Stimulated activated CD8-positive, alpha-beta memory T cell treated with anti-CD3 and anti-CD28 coated beads, Interleukin-4, amount 100 ng/mL, for 1 hour (primary cell): ENCODE data around the gene OR7A5.
"Not testable (repeated sequence)": the region's sequence is repeated elsewhere in the genome, so short reads cannot be mapped to it uniquely, and the experiment has no call there.

Experiments used
- DNase-seq, 2 donors: peaks; one replicate each; pipeline ENCODE4 v3.0.0-alpha.2; 2020; ENCODE audit warnings: low read depth in 2 of 2, low spot score in 1 of 2

Gene OR7A5

DNA sequence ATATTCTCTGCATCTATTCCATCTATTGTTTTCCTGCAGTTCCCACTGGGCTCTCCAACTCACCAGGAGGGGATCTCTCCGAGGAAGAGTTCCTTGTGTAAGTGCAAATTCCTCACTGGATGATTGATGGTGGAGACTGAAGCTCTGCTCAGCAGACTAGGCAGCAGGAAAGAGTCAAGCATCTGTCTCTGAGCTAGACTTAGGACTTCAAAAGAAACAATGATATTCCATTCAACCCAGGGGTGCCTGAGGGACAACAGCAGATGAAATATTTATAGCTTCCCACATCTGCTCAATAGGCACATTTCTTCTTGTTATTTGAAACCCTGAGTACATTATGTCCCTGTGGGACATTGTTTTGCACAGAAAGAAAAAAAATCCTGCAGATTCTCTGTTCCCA, at the start of gene OR7A5, which contains the start of gene OR7C1:
Gene OR7A5 (minus strand): TSS at position 175 of the 400 bp plus-strand sequence. CDS start 6,944 bp downstream, outside the sequence.
Gene OR7C1 (minus strand): TSS at position 175 of the 400 bp plus-strand sequence. CDS start 35,049 bp downstream, outside the sequence.
- DNase-seq, result no peak

DNA sequence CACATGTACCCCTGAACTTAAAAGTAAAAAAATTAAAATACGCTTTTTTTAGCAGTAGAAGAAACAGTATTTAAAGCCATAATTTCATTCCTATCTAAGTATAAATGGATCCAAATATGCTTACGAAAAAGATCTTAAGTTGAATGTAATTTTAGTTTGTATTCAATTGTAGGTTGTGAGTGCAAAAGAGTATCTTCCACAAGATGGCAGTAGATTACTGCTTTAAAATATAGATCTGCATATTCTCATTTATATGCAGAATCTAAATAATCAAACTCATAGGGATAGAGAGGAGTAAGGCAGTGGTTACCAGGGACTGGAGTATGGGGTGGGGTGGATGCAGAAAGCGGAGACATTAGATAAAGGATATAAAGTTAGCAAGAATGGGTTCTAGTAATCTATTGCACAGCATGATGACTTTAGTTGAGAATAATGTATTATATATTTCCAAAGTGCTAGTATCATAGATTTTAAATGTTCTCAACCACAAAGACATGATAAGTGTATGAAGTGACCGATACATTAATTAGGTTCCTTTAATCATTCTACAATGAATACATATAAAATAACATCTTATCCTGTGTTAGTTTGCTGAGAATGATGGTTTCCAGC, 36.7 kb upstream of the OR7A5 start:
- no peak for DNase-seq

DNA sequence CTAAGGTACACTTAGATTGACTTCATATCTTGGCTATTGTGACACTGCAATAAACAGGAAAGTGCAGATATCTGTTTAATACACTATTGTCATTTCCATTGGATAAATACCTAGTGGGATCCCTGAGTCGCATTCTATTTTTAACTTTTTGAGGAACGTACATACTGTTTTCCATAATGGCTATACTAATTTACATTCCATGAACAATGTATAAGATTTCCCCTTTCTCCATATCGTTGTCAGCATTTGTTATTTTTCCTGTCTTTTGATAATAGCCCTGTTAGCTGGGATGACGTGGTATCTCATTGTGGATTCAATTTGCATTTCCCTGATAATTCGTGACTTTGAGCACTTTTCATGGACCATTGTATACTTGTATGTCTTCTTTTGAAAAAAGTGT, 33.5 kb upstream of the OR7A5 start:
- no peak for DNase-seq

- DNase-seq, result no peak
Observed at GRCh38 chr19:14848822-14849221, 13.8 kb upstream of the OR7A5 start, which contains the start of gene OR7A10. TSS of gene OR7A10 (minus strand) at chr19:14848922. CDS start at chr19:14841877, 7,045 bp downstream.

DNA sequence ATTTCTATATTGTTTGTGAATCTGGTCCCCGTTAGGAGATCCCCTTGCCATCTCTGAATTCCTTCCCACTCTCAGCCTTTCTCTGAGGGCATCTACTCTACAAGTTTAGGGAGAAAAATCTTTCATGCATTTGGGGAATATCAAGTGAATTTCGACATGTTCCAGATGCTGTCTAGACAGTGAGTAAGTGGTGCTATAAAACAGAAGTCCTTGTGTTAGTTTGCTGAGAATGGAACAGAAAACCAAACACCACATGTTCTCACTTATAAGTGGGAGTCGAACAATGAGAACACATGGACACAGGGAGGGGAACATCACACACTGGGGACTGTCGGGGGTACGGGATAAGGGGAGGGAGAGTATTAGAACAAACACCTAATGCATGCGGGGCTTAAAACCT, 8.6 kb upstream of the OR7A5 start:
- no peak for DNase-seq

DNA sequence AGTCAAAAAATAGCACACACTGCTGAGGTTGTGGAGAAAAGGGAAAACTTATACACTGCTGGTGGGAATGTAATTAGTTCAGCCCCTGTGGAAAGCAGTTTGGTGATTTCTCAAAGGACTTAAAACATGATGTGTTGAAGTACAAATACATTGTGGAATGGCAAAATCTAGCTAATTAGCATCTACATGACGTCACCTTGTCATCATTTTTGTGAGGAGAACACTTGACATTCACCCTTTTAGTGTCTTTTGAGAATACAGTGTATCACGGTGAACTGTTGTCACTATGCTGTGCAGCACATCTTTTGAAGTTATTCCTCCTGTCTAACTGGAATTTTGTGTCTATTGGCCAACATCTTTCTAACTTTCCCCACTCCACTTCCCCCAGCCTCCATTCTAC, 8.2 kb upstream of the OR7A5 start:
- no peak for DNase-seq

- no peak for DNase-seq
Observed at GRCh38 chr19:14840206-14840605, 5.2 kb upstream of the OR7A5 start.

GRCh38 chr19:14837391-14837790, 2.4 kb upstream of the OR7A5 start:
- no peak for DNase-seq

- no peak for DNase-seq
Observed at GRCh38 chr19:14830702-14831101, 4.3 kb downstream of the OR7A5 start.

- no peak for DNase-seq
Observed at GRCh38 chr19:14826006-14826405, 9.0 kb downstream of the OR7A5 start.

- no peak for DNase-seq
Observed at GRCh38 chr19:14821937-14822336, 13.0 kb downstream of the OR7A5 start.

- no peak for DNase-seq
Observed at GRCh38 chr19:14818588-14818987, 16.4 kb downstream of the OR7A5 start.

DNA sequence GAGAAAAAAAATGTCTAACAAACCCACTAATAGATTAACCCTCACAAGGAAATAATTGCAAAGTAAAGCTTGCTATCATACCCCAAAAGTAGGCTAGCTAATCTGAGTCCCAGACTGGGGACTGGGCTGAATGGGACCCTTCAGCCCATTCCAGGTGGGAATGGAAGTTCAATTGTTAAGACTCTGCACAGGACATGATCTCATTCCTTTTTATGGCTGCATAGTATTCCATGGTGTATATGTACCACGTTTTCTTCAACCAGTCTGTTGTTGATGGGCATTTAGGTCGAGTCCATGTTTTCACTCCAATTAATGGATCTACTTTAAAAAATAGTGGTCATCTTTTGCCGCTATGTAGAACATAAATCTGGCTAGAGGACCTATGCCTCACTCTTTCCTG, 17.9 kb downstream of the OR7A5 start:
- no peak for DNase-seq

DNA sequence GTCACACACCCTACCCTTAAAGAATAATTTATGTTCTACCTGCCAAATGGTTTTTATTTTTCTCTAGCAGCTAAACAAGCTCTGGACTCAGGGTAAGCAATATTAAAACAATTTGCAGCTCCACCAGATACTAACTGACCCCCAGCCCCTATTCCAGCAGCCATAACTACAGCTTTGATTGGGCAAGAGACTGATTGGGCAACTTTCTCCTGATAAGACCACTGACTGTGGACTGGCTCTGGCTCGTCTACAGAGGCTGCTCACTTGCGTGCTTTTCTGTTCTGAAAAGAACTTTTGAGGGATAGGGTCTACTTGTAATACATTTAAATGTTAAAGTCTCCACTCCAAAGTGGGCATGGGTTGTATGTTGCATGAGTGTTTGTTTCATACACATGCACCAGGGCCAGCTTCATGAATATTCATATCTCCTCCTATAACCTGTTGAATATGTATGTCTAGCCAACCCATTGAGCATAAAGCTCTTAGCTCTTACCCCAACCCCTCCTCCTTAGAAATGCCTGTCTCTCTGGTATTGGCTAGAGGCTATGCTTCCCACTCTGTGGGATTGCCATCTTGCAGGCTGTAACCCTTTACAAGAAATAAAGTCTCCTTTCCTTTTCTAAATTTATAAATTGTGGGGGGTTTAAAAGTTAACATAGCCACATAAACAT, 19.9 kb downstream of the OR7A5 start:
- DNase-seq, result no peak

DNA sequence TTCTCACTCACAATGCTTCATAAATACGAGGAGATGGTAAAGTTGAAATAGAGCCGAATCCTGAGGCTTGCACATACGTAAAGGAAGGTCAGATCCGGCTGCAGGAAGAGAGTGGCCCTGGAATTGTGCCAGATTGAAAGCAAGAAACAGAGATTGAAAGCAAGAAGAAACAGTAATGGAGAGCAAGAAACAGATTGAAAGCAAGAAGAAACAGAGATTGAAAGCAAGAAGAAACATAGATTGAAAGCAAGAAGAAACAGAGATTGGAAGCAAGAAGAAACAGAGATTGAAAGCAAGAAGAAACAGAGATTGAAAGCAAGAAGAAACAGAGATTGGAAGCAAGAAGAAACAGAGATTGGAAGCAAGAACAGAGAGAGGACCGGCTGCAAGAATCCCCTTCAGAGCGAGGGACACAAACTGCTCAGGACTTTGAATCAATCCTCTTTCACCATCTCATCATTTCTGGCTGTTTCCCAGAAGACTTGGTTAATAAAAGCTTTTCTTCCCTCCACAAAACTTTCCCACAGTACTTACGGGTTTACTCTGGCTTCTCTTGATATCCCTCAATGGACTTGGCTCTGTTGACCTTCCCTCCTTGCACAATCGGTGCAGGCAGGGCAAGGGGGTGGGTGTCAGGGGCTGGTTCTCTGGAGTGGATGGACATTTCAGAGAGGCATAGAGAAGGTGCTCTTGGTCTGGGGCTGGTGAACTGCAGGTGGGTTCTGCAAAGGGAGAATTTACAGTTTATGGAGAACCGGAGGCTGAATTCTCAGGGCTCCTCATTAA, 25.5 kb downstream of the OR7A5 start:
- no peak for DNase-seq

DNA sequence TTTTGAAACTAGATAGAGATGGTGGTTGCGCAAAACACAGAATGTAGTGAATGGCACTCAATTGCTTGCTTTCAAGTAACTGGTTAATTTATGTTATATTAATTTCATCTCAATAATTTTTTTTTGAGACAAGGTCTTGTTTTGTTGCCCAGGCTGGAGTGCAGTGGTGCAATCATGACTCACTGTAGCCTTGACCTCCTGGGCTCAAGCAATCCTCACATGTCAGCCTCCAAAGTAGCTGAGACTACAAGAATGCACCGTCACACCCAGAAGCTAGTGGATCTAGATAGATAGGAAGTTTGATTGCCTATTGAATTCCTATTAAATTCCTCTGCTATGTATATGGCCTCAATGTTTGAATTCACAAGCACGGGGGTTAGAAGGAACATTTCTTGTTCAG, 30.2 kb downstream of the OR7A5 start:
- DNase-seq, result no peak

DNA sequence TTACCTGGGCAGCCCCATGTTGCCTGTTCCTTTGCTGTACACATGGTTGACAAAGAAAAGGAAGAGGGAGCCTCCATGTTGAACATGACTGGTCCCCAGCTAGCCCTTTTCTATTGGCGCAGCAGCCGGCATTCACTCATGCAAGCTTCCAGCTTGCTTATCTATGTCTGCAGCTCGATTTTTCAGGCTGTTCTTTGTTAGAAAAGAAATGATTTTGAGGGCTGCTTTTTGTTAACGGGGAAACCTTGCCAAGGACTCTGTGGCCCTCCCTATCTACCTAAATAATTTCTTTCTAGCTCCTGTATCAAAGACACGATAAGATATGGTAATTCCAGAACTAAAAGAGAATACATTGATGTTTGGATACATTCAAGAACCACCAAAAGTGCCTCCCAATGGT, 36.2 kb downstream of the OR7A5 start:
- DNase-seq, result no peak

- DNase-seq, result no peak
Observed at GRCh38 chr19:14796021-14796420, 39.0 kb downstream of the OR7A5 start.

DNA sequence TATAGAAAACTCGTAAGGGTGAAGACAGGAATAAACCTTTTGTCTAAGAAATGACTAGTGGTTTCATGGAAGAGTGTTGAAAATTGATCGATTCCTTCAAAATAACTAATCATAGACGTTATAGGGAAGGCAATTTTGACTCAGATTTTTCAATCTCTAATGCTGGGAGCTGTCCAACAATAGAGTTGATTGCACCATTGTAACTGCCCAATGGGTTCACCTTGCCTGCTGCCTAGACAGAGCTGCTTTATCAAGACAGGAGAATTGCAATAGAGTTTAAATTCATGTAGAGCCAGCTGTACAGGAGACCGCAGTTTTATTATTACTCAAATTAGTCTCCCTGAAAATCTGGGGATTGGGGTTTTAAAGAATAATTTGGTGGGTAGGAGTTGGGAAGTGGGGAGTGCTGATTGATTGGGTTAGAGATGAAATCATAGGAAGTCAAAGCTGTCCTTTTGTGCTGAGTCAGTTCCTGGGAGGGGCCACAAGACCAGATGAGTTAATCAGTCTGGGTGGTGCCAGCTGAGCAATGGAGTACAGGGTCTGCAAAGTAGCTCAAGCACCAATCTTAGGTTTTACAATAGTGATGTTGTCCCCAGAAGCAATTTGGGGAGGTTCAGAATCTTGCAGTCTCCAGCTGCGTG, 39.8 kb downstream of the OR7A5 start:
- DNase-seq, result no peak

DNA sequence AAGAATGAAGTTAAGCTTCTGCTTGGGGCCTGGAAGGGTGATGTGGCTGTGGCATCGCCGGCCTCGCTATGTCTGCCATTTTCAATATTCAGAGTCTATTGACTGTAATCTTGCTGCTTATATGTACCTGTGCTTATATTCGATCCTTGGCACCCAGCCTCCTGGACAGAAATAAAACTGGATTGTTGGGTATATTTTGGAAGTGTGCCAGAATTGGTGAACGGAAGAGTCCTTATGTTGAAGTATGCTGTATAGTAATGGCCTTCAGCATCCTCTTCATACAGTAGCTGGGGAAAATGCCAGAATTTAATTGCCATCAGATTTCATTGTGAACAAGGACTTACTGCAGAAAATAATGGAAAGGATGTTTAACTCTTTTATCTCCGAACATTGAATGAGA, 42.7 kb downstream of the OR7A5 start:
- not testable (repeated sequence) for DNase-seq

DNA sequence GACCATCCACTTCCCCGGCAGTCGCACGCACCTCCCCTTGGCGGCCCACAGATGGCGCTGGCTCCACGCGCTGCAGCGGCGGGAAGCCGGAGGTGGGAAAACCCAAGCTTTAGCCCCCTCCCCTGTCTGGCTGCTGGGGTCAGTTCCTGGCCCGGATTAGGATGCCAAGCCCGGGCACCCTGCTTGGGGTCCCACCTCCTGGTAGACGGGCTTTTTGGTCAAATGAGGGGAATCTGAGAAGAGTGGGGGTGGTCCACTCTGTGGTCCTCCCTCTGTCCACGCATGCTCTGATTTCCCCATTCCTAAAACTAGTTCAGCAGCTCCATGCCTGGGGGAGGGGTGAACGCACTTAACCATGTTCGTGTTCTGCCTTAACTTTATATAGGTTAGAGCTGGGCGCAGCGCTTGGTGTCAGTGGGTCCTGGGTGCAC, 48.5 kb downstream of the OR7A5 start:
- no peak for DNase-seq
